Panc1 (cell line): ENCODE measurements around the gene TMEM239.

Experiments
- POLR2AphosphoS5 ChIP-seq: IDR thresholded peaks from 2 replicates; pipeline ENCODE4 v1.6.1; 2012; ENCODE audit warnings: mild to moderate bottlenecking, low read depth, low read length, moderate library complexity
- SIN3A ChIP-seq: IDR thresholded peaks from 2 replicates; pipeline ENCODE4 v1.6.1; 2012; ENCODE audit warnings: low read depth, mild to moderate bottlenecking, low read length, moderate library complexity, borderline replicate concordance; ENCODE audit not compliant: insufficient read depth
- TF ChIP-seq, protein P1 (sequence below): fragments of 450-650 bp; IDR thresholded peaks from 2 replicates; pipeline ENCODE4 v1.5.1; 2017; ENCODE audit warnings: mild to moderate bottlenecking
- TF ChIP-seq, protein P2 (sequence below), 2 experiments: IDR thresholded peaks; 2 replicates each; pipeline ENCODE4 v1.6.1; 2011 to 2012; ENCODE audit warnings: low read depth in 2 of 2, control low read depth in 1 of 2, low read length in 1 of 2, mild to moderate bottlenecking in 1 of 2, moderate library complexity in 1 of 2; ENCODE audit not compliant: insufficient read depth in 1 of 2

- TF ChIP-seq POLR2AphosphoS5, result no peak
- TF ChIP-seq SIN3A, result no peak
- TF ChIP-seq, protein P1, sequence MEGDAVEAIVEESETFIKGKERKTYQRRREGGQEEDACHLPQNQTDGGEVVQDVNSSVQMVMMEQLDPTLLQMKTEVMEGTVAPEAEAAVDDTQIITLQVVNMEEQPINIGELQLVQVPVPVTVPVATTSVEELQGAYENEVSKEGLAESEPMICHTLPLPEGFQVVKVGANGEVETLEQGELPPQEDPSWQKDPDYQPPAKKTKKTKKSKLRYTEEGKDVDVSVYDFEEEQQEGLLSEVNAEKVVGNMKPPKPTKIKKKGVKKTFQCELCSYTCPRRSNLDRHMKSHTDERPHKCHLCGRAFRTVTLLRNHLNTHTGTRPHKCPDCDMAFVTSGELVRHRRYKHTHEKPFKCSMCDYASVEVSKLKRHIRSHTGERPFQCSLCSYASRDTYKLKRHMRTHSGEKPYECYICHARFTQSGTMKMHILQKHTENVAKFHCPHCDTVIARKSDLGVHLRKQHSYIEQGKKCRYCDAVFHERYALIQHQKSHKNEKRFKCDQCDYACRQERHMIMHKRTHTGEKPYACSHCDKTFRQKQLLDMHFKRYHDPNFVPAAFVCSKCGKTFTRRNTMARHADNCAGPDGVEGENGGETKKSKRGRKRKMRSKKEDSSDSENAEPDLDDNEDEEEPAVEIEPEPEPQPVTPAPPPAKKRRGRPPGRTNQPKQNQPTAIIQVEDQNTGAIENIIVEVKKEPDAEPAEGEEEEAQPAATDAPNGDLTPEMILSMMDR, result no peak; the same call in 1 of the 2 replicates
- TF ChIP-seq, protein P2, sequence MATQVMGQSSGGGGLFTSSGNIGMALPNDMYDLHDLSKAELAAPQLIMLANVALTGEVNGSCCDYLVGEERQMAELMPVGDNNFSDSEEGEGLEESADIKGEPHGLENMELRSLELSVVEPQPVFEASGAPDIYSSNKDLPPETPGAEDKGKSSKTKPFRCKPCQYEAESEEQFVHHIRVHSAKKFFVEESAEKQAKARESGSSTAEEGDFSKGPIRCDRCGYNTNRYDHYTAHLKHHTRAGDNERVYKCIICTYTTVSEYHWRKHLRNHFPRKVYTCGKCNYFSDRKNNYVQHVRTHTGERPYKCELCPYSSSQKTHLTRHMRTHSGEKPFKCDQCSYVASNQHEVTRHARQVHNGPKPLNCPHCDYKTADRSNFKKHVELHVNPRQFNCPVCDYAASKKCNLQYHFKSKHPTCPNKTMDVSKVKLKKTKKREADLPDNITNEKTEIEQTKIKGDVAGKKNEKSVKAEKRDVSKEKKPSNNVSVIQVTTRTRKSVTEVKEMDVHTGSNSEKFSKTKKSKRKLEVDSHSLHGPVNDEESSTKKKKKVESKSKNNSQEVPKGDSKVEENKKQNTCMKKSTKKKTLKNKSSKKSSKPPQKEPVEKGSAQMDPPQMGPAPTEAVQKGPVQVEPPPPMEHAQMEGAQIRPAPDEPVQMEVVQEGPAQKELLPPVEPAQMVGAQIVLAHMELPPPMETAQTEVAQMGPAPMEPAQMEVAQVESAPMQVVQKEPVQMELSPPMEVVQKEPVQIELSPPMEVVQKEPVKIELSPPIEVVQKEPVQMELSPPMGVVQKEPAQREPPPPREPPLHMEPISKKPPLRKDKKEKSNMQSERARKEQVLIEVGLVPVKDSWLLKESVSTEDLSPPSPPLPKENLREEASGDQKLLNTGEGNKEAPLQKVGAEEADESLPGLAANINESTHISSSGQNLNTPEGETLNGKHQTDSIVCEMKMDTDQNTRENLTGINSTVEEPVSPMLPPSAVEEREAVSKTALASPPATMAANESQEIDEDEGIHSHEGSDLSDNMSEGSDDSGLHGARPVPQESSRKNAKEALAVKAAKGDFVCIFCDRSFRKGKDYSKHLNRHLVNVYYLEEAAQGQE (IDR thresholded peaks at IDR 0.05; ENCODE audit: insufficient read depth in 1 of 2, low read depth in 2 of 2, low read length in 1 of 2), result no peak
Observed at GRCh38 chr20:2816583-2817340, 598 bp downstream of the TMEM239 start.
